ENCODE measurements around the gene SAPCD2.
A peak's percentile ranks its signal among the peaks of the same experiment; 100 is the strongest.

Gene SAPCD2

GRCh38 chr9:137057545-137057944 is 12.8 kb downstream of the SAPCD2 start:
- no peak overlapping the region for H3K4me2 ChIP-seq (ENCODE audit: low read length)
- no peak overlapping the region for H2AK5ac ChIP-seq (ENCODE audit: low read length)
- H4K8ac ChIP-seq (ENCODE audit: low read depth, low read length): no peak overlapping the region
- H3K9ac ChIP-seq (ENCODE audit: low read length): no peak overlapping the region
- H2BK5ac ChIP-seq (ENCODE audit: low read length): no peak overlapping the region
- no peaks in the 10 kb centered on the region for H3K79me1 ChIP-seq (ENCODE audit: low read length)
- H3K4ac ChIP-seq (ENCODE audit: low read depth, low read length): no peak overlapping the region
- H3K27ac ChIP-seq (ENCODE audit: low read depth, low read length): no peak overlapping the region
- no peak overlapping the region for H3K56ac ChIP-seq (ENCODE audit: low read length)
- H2BK120ac ChIP-seq (ENCODE audit: low read depth, low read length): no peak overlapping the region
- no peak overlapping the region for H3K4me3 ChIP-seq (ENCODE audit: low read length)
- no peaks in the 10 kb centered on the region for H3K36me3 ChIP-seq (ENCODE audit: control insufficient read depth, insufficient read depth, low read length)
- H4K5ac ChIP-seq (ENCODE audit: low read length): no peak overlapping the region
- H3K79me2 ChIP-seq (ENCODE audit: control insufficient read depth, insufficient read depth, low read length): no peaks in the 10 kb centered on the region
- H3K18ac ChIP-seq (ENCODE audit: low read length): no peak overlapping the region
- H3K27me3 ChIP-seq (ENCODE audit: insufficient read depth, low read length, poor library complexity): peaks cover 8% of the 10 kb centered on the region
- WGBS (ENCODE audit: extremely low coverage, insufficient coverage, low lambda C conversion rate): no CpG with 5 or more reads among the region's 16 CpGs
- peaks cover 2% of the 10 kb centered on the region for H3K4me1 ChIP-seq (ENCODE audit: control insufficient read depth, low read depth, low read length)
- H2BK15ac ChIP-seq (replicated peaks; ENCODE audit: low read depth): no peak overlapping the region
- H3K23ac ChIP-seq (ENCODE audit: low read length): no peak overlapping the region
- DNase-seq: no peak

GRCh38 chr9:137056739-137057415 is 13.5 kb downstream of the SAPCD2 start:
- H4K5ac ChIP-seq (ENCODE audit: low read length): no peak overlapping the region
- H2AK5ac ChIP-seq (ENCODE audit: low read length): no peak overlapping the region
- H3K18ac ChIP-seq (ENCODE audit: low read length): no peak overlapping the region
- no peak overlapping the region for H3K56ac ChIP-seq (ENCODE audit: low read length)
- H2BK120ac ChIP-seq (ENCODE audit: low read depth, low read length): no peak overlapping the region
- peaks cover 2% of the 10 kb centered on the region for H3K4me1 ChIP-seq (ENCODE audit: control insufficient read depth, low read depth, low read length)
- no peak overlapping the region for H2BK5ac ChIP-seq (ENCODE audit: low read length)
- no peak overlapping the region for H3K4ac ChIP-seq (ENCODE audit: low read depth, low read length)
- no peaks in the 10 kb centered on the region for H3K79me1 ChIP-seq (ENCODE audit: low read length)
- no peak overlapping the region for H3K23ac ChIP-seq (ENCODE audit: low read length)
- WGBS (ENCODE audit: extremely low coverage, insufficient coverage, low lambda C conversion rate): no CpG with 5 or more reads among the region's 17 CpGs
- DNase-seq: no peak
- peaks cover 8% of the 10 kb centered on the region for H3K27me3 ChIP-seq (ENCODE audit: insufficient read depth, low read length, poor library complexity)
- no peaks in the 10 kb centered on the region for H3K36me3 ChIP-seq (ENCODE audit: control insufficient read depth, insufficient read depth, low read length)
- H3K9ac ChIP-seq (ENCODE audit: low read length): no peak overlapping the region
- no peak overlapping the region for H4K8ac ChIP-seq (ENCODE audit: low read depth, low read length)
- H3K79me2 ChIP-seq (ENCODE audit: control insufficient read depth, insufficient read depth, low read length): no peaks in the 10 kb centered on the region
- no peak overlapping the region for H3K4me3 ChIP-seq (ENCODE audit: low read length)
- no peak overlapping the region for H3K4me2 ChIP-seq (ENCODE audit: low read length)
- H2BK15ac ChIP-seq (replicated peaks; ENCODE audit: low read depth): no peak overlapping the region
- no peak overlapping the region for H3K27ac ChIP-seq (ENCODE audit: low read depth, low read length)

DNA sequence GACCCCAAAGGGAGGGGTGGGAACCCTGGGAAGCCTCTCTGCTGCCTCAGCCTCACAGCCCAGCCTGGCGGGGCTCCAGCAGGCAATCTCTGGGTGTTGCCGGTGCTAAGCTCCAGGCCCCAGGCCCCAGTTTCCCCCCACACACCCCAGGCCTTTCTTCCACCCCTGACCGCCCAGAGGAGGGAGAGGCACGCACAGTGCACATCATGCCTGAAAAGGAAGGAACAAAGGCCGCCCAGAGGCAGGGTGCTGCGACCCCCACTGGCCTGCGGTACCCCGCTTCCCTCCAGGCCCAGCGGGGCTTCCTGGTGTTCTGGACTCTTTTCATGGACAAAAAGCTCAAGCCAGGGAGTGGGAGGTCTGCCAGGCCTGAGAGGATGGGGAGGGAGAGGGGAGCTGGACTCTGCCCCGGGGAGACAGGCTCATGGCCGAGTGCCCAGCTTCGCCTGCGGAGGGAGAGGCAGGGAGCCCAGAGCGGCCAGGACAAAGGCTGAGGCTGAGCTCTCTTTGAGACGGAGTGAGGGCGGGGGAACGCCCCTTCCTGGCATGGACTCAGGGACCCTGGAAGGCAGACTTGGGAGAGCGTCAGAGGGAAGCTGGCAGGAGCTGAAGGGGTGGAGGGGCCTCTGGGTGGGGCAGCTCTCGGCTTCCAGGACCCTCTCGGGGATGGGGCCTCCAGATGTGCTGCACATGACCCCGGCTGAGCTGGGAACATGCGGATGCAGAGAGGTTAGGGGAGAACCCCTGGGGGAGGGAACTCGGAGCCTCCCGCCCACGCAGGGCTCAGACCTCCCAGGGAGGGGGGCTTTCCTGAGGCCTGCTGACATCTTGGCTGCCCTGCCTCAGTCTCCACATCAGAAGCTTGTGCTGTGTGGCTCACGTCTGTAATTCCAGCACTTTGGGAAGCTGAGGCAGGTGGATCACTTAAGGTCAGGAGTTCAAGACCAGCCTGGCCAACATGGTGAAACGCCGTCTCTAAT is 14.7 kb downstream of the SAPCD2 start:
- Histone ChIP-seq H3K56ac (ENCODE audit: low read length) (no peak overlapping the region), H3K27me3 (ENCODE audit: insufficient read depth, low read length, poor library complexity) (peaks cover 8% of the 10 kb centered on the region), H2BK5ac (ENCODE audit: low read length) (no peak overlapping the region), H3K9ac (ENCODE audit: low read length) (no peak overlapping the region), H3K4me1 (ENCODE audit: control insufficient read depth, low read depth, low read length) (peaks cover 2% of the 10 kb centered on the region), H3K4ac (ENCODE audit: low read depth, low read length) (no peak overlapping the region), H3K18ac (ENCODE audit: low read length) (no peak overlapping the region), H3K79me2 (ENCODE audit: control insufficient read depth, insufficient read depth, low read length) (no peaks in the 10 kb centered on the region), H3K4me2 (ENCODE audit: low read length) (no peak overlapping the region), H3K4me3 (ENCODE audit: low read length) (no peak overlapping the region), H3K79me1 (ENCODE audit: low read length) (no peaks in the 10 kb centered on the region), H2AK5ac (ENCODE audit: low read length) (no peak overlapping the region), H3K36me3 (ENCODE audit: control insufficient read depth, insufficient read depth, low read length) (no peaks in the 10 kb centered on the region), H3K27ac (ENCODE audit: low read depth, low read length) (no peak overlapping the region), H3K23ac (ENCODE audit: low read length) (no peak overlapping the region), H2BK15ac (replicated peaks; ENCODE audit: low read depth) (no peak overlapping the region), H2BK120ac (ENCODE audit: low read depth, low read length) (no peak overlapping the region), H4K5ac (ENCODE audit: low read length) (no peak overlapping the region), H4K8ac (ENCODE audit: low read depth, low read length) (no peak overlapping the region)
- DNase-seq: no peak
- no CpG with 5 or more reads among the region's 28 CpGs for WGBS (ENCODE audit: extremely low coverage, insufficient coverage, low lambda C conversion rate)

- Histone ChIP-seq H3K9ac (ENCODE audit: low read length) (no peak overlapping the region), H3K4me1 (ENCODE audit: control insufficient read depth, low read depth, low read length) (peaks cover 2% of the 10 kb centered on the region), H2BK5ac (ENCODE audit: low read length) (no peak overlapping the region), H4K8ac (ENCODE audit: low read depth, low read length) (no peak overlapping the region), H2BK120ac (ENCODE audit: low read depth, low read length) (no peak overlapping the region), H3K56ac (ENCODE audit: low read length) (peak overlapping the region; percentile 62), H3K4me2 (ENCODE audit: low read length) (no peak overlapping the region), H2AK5ac (ENCODE audit: low read length) (no peak overlapping the region), H3K23ac (ENCODE audit: low read length) (no peak overlapping the region), H3K36me3 (ENCODE audit: control insufficient read depth, insufficient read depth, low read length) (no peaks in the 10 kb centered on the region), H3K4me3 (ENCODE audit: low read length) (no peak overlapping the region), H4K5ac (ENCODE audit: low read length) (no peak overlapping the region), H3K4ac (ENCODE audit: low read depth, low read length) (no peak overlapping the region), H3K18ac (ENCODE audit: low read length) (no peak overlapping the region), H3K27me3 (ENCODE audit: insufficient read depth, low read length, poor library complexity) (peaks cover 8% of the 10 kb centered on the region), H3K79me2 (ENCODE audit: control insufficient read depth, insufficient read depth, low read length) (no peaks in the 10 kb centered on the region), H2BK15ac (replicated peaks; ENCODE audit: low read depth) (no peak overlapping the region), H3K27ac (ENCODE audit: low read depth, low read length) (no peak overlapping the region), H3K79me1 (ENCODE audit: low read length) (no peaks in the 10 kb centered on the region)
- WGBS (ENCODE audit: extremely low coverage, insufficient coverage, low lambda C conversion rate): no CpG with 5 or more reads among the region's 17 CpGs
- no peak for DNase-seq
Measured at GRCh38 chr9:137054932-137055384, 15.4 kb downstream of the SAPCD2 start.

- peak within 1 kb of the TSS; percentile 56 for H3K9ac ChIP-seq (ENCODE audit: low read length)
- H3K79me2 ChIP-seq (ENCODE audit: control insufficient read depth, insufficient read depth, low read length): no peaks in the 10 kb centered on the region
- no peak within 1 kb of the TSS for H3K4ac ChIP-seq (ENCODE audit: low read depth, low read length)
- peaks cover 8% of the 10 kb centered on the region for H3K27me3 ChIP-seq (ENCODE audit: insufficient read depth, low read length, poor library complexity)
- H3K56ac ChIP-seq (ENCODE audit: low read length): peak within 1 kb of the TSS; percentile 62
- H3K4me3 ChIP-seq (ENCODE audit: low read length): no peak within 1 kb of the TSS
- peaks cover 2% of the 10 kb centered on the region for H3K4me1 ChIP-seq (ENCODE audit: control insufficient read depth, low read depth, low read length)
- no peaks in the 10 kb centered on the region for H3K79me1 ChIP-seq (ENCODE audit: low read length)
- H3K36me3 ChIP-seq (ENCODE audit: control insufficient read depth, insufficient read depth, low read length): no peaks in the 10 kb centered on the region
- H3K18ac ChIP-seq (ENCODE audit: low read length): no peak within 1 kb of the TSS
- no peak within 1 kb of the TSS for H2BK120ac ChIP-seq (ENCODE audit: low read depth, low read length)
- H3K23ac ChIP-seq (ENCODE audit: low read length): no peak within 1 kb of the TSS
- H3K4me2 ChIP-seq (ENCODE audit: low read length): peak within 1 kb of the TSS; percentile 48
- H3K27ac ChIP-seq (ENCODE audit: low read depth, low read length): no peak within 1 kb of the TSS
- H2BK5ac ChIP-seq (ENCODE audit: low read length): no peak within 1 kb of the TSS
- no peak for DNase-seq
- H2AK5ac ChIP-seq (ENCODE audit: low read length): no peak within 1 kb of the TSS
- no peak within 1 kb of the TSS for H4K8ac ChIP-seq (ENCODE audit: low read depth, low read length)
- no peak within 1 kb of the TSS for H2BK15ac ChIP-seq (replicated peaks; ENCODE audit: low read depth)
- no peak within 1 kb of the TSS for H4K5ac ChIP-seq (ENCODE audit: low read length)
- no CpG with 5 or more reads among the region's 90 CpGs for WGBS (ENCODE audit: extremely low coverage, insufficient coverage, low lambda C conversion rate)
Measured at GRCh38 chr9:137053944-137054931, 16.1 kb downstream of the SAPCD2 start, which contains the start of gene ENTPD2. Gene ENTPD2, minus strand, starts transcription at chr9:137054061. Its CDS starts 64 bp downstream, at chr9:137053997.

Data from mesendoderm (in vitro differentiated cells).